Measurements from ENCODE around the gene GNA14.

- TF ChIP-seq EZH2 (IDR thresholded peaks at IDR 0.05; ENCODE audit: low read length, missing control alignments) (no peak), CTCF (conservative IDR thresholded peaks at IDR 0.05 in 1 of 2, IDR thresholded peaks at IDR 0.05 in 1 of 2; ENCODE audit: low read depth in 1 of 2, low read length in 2 of 2) (no peak)
These were observed 256.3 kb downstream of the GNA14 start for GRCh38 chr9:77391834-77392233.

Data from fibroblast of lung (primary cell).